Measurements from ENCODE around the gene BOC.

DNA sequence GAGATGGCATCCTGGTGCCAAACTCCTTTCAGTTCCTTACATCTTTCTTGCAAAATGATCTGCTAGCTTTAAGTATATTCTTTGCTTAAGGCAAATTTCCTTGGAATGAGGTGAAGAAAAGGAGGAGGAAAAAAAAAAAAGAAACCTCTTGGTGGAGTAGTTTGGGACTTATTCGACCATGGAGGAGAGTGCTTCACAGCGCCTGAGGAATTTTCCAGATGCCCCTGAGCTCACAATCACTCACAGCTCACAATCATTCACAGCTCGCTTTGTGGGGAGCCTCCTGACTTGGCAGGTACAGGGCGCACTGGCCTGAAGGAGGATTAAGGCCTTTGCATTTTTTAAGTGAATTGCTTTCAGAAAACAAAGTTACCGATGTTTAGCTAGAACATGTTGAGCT lies 53.9 kb downstream of the BOC start:
- TF ChIP-seq, protein P1, sequence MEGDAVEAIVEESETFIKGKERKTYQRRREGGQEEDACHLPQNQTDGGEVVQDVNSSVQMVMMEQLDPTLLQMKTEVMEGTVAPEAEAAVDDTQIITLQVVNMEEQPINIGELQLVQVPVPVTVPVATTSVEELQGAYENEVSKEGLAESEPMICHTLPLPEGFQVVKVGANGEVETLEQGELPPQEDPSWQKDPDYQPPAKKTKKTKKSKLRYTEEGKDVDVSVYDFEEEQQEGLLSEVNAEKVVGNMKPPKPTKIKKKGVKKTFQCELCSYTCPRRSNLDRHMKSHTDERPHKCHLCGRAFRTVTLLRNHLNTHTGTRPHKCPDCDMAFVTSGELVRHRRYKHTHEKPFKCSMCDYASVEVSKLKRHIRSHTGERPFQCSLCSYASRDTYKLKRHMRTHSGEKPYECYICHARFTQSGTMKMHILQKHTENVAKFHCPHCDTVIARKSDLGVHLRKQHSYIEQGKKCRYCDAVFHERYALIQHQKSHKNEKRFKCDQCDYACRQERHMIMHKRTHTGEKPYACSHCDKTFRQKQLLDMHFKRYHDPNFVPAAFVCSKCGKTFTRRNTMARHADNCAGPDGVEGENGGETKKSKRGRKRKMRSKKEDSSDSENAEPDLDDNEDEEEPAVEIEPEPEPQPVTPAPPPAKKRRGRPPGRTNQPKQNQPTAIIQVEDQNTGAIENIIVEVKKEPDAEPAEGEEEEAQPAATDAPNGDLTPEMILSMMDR (IDR thresholded peaks at IDR 0.05): no peak
- TF ChIP-seq POLR2AphosphoS5 (IDR thresholded peaks at IDR 0.05) (no peak), POLR2A (IDR thresholded peaks at IDR 0.05) (no peak)

All from breast epithelium (tissue), 3 donors.